GM21367 (cell line): ENCODE measurements around the gene LRMDA.
"Not testable (repeated sequence)": the region's sequence is repeated elsewhere in the genome, so short reads cannot be mapped to it uniquely, and the experiment has no call there.

ENCODE experiments used
- ATAC-seq: cut with Tn5 transposase; IDR thresholded peaks from one replicate; pipeline ENCODE4 v1.9.1; 2021; ENCODE audit not compliant: unreplicated experiment

The LRMDA gene

GRCh38 chr10:75764974-75765788, 333.8 kb downstream of the LRMDA start:
- ATAC-seq: no peak

- no peak for ATAC-seq
Observed at GRCh38 chr10:75765789-75766096, 334.3 kb downstream of the LRMDA start.

- no peak for ATAC-seq
Observed at GRCh38 chr10:75766106-75766505, 334.7 kb downstream of the LRMDA start.

- ATAC-seq: not testable (repeated sequence)
Observed at GRCh38 chr10:75766752-75767151, 335.3 kb downstream of the LRMDA start.

- no peak for ATAC-seq
Observed at GRCh38 chr10:75770626-75771081, 339.2 kb downstream of the LRMDA start.

GRCh38 chr10:75771606-75772005, 340.2 kb downstream of the LRMDA start:
- no peak for ATAC-seq

GRCh38 chr10:75772153-75772887, 340.9 kb downstream of the LRMDA start:
- peak; percentile 64 for ATAC-seq

- no peak for ATAC-seq
Observed at GRCh38 chr10:75773231-75773780, 341.9 kb downstream of the LRMDA start.

- ATAC-seq: no peak
Observed at GRCh38 chr10:75773813-75774782, 342.7 kb downstream of the LRMDA start.

- no peak for ATAC-seq
Observed at GRCh38 chr10:75774783-75775490, 343.5 kb downstream of the LRMDA start.

GRCh38 chr10:75776738-75777504, 345.5 kb downstream of the LRMDA start:
- no peak for ATAC-seq

- ATAC-seq: no peak
Observed at GRCh38 chr10:75778665-75779064, 347.2 kb downstream of the LRMDA start.

GRCh38 chr10:75779276-75779675, 347.9 kb downstream of the LRMDA start:
- no peak for ATAC-seq

- no peak for ATAC-seq
Observed at GRCh38 chr10:75782463-75783248, 351.2 kb downstream of the LRMDA start.

- no peak for ATAC-seq
Observed at GRCh38 chr10:75788394-75789205, 357.2 kb downstream of the LRMDA start.

GRCh38 chr10:75793848-75794247, 362.4 kb downstream of the LRMDA start:
- no peak for ATAC-seq

- ATAC-seq: no peak
Observed at GRCh38 chr10:75801121-75801520, 369.7 kb downstream of the LRMDA start.

GRCh38 chr10:75801661-75802060, 370.2 kb downstream of the LRMDA start:
- ATAC-seq: no peak
